HepG2 (cell line): ENCODE measurements around the gene SEPTIN12. TPM values are rescaled to one million over a fixed set of nuclear protein-coding genes. Genes with fewer than 3 reads are reported as not detected.
A peak's percentile ranks its signal among the peaks of the same experiment; 100 is the strongest.

Source experiments
- ARID2 ChIP-seq: sonication (generic); formaldehyde crosslinking; IDR thresholded peaks from 2 replicates; pipeline ENCODE4 v1.8.1; 2022; ENCODE audit warnings: mild to moderate bottlenecking, missing genetic modification reagents, borderline replicate concordance
- ETV6 ChIP-seq: sonication (generic); formaldehyde crosslinking; conservative IDR thresholded peaks from 2 replicates; pipeline ENCODE4 v1.4.0; 2020; ENCODE audit warnings: missing genetic modification reagents
- GPN1 ChIP-seq: sonication (generic); formaldehyde crosslinking; IDR thresholded peaks from 2 replicates; pipeline ENCODE4 v1.5.1; 2020; ENCODE audit warnings: missing genetic modification reagents, borderline replicate concordance
- KDM5B ChIP-seq: sonication (generic); formaldehyde crosslinking; IDR thresholded peaks from 2 replicates; pipeline ENCODE4 v1.4.0; 2020; ENCODE audit warnings: missing genetic modification reagents, mild to moderate bottlenecking, borderline replicate concordance
- KMT2B ChIP-seq: IDR thresholded peaks from 2 replicates; pipeline ENCODE4 v1.6.1; 2016; ENCODE audit warnings: missing genetic modification reagents, missing compliant biosample characterization
- PHF21A ChIP-seq: sonication (generic); formaldehyde crosslinking; IDR thresholded peaks from 2 replicates; pipeline ENCODE4 v1.5.0; 2020; ENCODE audit warnings: mild to moderate bottlenecking, missing genetic modification reagents
- ZNF263 ChIP-seq: sonication (generic); formaldehyde crosslinking; IDR thresholded peaks from 2 replicates; pipeline ENCODE4 v1.4.0; 2020; ENCODE audit warnings: missing genetic modification reagents
- ZNF446 ChIP-seq: sonication (generic); formaldehyde crosslinking; IDR thresholded peaks from 2 replicates; pipeline ENCODE4 v1.5.0; 2020; ENCODE audit warnings: mild to moderate bottlenecking, missing genetic modification reagents
- ZNF83 ChIP-seq: sonication (generic); formaldehyde crosslinking; IDR thresholded peaks from 2 replicates; pipeline ENCODE4 v1.4.0; 2020; ENCODE audit warnings: missing genetic modification reagents, mild to moderate bottlenecking, borderline replicate concordance
- ZNF878 ChIP-seq: sonication (generic); formaldehyde crosslinking; IDR thresholded peaks from 2 replicates; pipeline ENCODE4 v1.8.1; 2023; ENCODE audit warnings: mild to moderate bottlenecking, missing genetic modification reagents, moderate library complexity
- ZSCAN22 ChIP-seq: sonication (generic); formaldehyde crosslinking; IDR thresholded peaks from 2 replicates; pipeline ENCODE4 v1.4.0; 2020; ENCODE audit warnings: mild to moderate bottlenecking, missing genetic modification reagents
- polyA plus RNA-seq, 8 experiments: library from polyadenylated mRNA; depleted of rRNA in 3 of 8; stranded (reverse) in 7 of 8; unstranded in 1 of 8; fragments of >200 nt; fragmentation: Illumina TruSeq in 4 of 8; extraction: Trizol in 4 of 8; gene quantifications; 2 replicates each; pipeline versions ENCODE4 v1.2.1 to v1.2.3, GENCODE V29; 2011 to 2016; ENCODE audit warnings: low read depth in 4 of 8, missing spikeins in 1 of 8, mixed read lengths in 1 of 8; ENCODE audit not compliant: insufficient read depth in 1 of 8
- total RNA-seq, 5 experiments: library from RNA; depleted of rRNA; stranded (reverse); fragments of >200 nt; fragmentation: Illumina TruSeq; extraction: Trizol; gene quantifications; 2 replicates each; pipeline ENCODE4 v1.2.3, GENCODE V29; 2016; ENCODE audit warnings: low read depth in 1 of 5
- TF ChIP-seq, protein P1 (sequence below): sonication (generic); formaldehyde crosslinking; conservative IDR thresholded peaks from 2 replicates; pipeline ENCODE4 v1.8.0; 2022; ENCODE audit warnings: low read depth, missing genetic modification reagents
- TF ChIP-seq, protein P2 (sequence below): sonication (generic); formaldehyde crosslinking; IDR thresholded peaks from 2 replicates; pipeline ENCODE4 v1.4.0; 2020; ENCODE audit warnings: missing genetic modification reagents, borderline replicate concordance
- TF ChIP-seq, protein P3 (sequence below): sonication (generic); formaldehyde crosslinking; IDR thresholded peaks from 2 replicates; pipeline ENCODE4 v1.4.0; 2020; ENCODE audit warnings: missing genetic modification reagents, mild to moderate bottlenecking, borderline replicate concordance
- TF ChIP-seq, protein P4 (sequence below): IDR thresholded peaks from 2 replicates; pipeline ENCODE4 v1.6.1; 2012; ENCODE audit warnings: low read length, improper control_type of control experiment
- TF ChIP-seq, protein P5 (sequence below): sonication (generic); formaldehyde crosslinking; IDR thresholded peaks from 2 replicates; pipeline ENCODE4 v1.4.0; 2020; ENCODE audit warnings: missing genetic modification reagents

The SEPTIN12 gene
- total and polyA plus RNA-seq, 2 of the 13 experiments (the other 11 are each of a cell fraction or from before 2014, with no cell fraction given) = 0.22 TPM; not detected in 1

DNA sequence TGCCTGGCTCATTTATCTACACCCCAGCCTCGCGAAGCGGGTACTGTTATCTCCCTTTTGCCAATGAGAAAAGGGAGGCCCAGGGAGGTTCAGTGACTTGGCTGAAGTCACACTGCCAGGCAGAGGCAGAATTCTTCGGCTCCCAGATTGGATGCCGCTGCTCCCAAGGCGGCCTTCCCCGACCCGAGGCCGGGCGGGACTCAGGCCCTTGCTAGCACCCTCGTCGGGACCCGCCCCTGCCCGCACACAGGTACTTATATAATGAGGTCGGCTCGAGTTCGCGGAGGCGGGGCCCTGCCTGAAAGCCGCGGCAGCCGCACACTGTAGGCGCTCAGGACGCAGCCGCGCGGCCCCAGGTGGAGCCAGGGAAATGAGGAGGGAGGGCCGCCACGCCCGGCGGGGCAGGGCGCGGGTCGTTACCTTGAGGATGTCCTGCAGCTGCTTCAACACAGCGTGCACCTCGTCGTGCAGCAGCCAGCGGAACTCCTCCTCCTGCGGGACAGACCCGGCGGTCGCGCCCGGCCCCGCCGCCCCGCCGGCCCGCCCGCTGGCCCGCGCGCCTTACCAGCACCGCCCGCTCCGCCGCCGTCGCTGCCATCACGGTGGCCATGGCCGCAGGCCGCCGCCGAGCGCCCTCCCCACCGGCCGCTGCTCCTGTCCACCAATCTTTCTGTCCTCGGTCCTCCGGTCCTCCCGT, 14.0 kb upstream of the SEPTIN12 start, which contains the start of gene ROGDI (continued):
- TF ChIP-seq, protein P1, sequence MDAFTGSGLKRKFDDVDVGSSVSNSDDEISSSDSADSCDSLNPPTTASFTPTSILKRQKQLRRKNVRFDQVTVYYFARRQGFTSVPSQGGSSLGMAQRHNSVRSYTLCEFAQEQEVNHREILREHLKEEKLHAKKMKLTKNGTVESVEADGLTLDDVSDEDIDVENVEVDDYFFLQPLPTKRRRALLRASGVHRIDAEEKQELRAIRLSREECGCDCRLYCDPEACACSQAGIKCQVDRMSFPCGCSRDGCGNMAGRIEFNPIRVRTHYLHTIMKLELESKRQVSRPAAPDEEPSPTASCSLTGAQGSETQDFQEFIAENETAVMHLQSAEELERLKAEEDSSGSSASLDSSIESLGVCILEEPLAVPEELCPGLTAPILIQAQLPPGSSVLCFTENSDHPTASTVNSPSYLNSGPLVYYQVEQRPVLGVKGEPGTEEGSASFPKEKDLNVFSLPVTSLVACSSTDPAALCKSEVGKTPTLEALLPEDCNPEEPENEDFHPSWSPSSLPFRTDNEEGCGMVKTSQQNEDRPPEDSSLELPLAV (CRISPR knock-in tag) = no peak
- TF ChIP-seq ETV6 (CRISPR knock-in tag) (peak; percentile 20; the same call in 1 of the 2 replicates), ZNF878 (CRISPR knock-in tag) (no peak), ZNF263 (CRISPR knock-in tag) (0 out of 2 replicates have a peak, but pooled peaks have one; percentile 38), KDM5B (CRISPR knock-in tag) (0 out of 2 replicates have a peak, but pooled peaks have one; percentile 10), PHF21A (no peak; the same call in 1 of the 2 replicates), GPN1 (CRISPR knock-in tag) (no peak), ZSCAN22 (CRISPR knock-in tag) (no peak), KMT2B (CRISPR knock-in tag) (no peak), ZNF83 (CRISPR knock-in tag) (no peak), ARID2 (CRISPR knock-in tag) (no peak), ZNF446 (CRISPR knock-in tag) (no peak)
- TF ChIP-seq, protein P2, sequence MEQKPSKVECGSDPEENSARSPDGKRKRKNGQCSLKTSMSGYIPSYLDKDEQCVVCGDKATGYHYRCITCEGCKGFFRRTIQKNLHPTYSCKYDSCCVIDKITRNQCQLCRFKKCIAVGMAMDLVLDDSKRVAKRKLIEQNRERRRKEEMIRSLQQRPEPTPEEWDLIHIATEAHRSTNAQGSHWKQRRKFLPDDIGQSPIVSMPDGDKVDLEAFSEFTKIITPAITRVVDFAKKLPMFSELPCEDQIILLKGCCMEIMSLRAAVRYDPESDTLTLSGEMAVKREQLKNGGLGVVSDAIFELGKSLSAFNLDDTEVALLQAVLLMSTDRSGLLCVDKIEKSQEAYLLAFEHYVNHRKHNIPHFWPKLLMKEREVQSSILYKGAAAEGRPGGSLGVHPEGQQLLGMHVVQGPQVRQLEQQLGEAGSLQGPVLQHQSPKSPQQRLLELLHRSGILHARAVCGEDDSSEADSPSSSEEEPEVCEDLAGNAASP (CRISPR knock-in tag) = peak; percentile 47; the same call in 1 of the 2 replicates
- TF ChIP-seq, protein P3, sequence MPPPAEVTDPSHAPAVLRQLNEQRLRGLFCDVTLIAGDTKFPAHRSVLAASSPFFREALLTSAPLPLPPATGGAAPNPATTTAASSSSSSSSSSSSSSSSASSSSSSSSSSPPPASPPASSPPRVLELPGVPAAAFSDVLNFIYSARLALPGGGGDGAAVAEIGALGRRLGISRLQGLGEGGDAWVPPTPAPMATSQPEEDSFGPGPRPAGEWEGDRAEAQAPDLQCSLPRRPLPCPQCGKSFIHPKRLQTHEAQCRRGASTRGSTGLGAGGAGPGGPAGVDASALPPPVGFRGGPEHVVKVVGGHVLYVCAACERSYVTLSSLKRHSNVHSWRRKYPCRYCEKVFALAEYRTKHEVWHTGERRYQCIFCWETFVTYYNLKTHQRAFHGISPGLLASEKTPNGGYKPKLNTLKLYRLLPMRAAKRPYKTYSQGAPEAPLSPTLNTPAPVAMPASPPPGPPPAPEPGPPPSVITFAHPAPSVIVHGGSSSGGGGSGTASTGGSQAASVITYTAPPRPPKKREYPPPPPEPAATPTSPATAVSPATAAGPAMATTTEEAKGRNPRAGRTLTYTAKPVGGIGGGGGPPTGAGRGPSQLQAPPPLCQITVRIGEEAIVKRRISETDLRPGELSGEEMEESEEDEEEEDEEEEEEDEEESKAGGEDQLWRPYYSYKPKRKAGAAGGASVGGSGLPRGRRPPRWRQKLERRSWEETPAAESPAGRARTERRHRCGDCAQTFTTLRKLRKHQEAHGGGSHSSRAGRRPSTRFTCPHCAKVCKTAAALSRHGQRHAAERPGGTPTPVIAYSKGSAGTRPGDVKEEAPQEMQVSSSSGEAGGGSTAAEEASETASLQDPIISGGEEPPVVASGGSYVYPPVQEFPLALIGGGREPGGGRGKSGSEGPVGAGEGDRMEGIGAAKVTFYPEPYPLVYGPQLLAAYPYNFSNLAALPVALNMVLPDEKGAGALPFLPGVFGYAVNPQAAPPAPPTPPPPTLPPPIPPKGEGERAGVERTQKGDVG (CRISPR knock-in tag) = peak; percentile 52; the same call in 1 of the 2 replicates
- TF ChIP-seq, protein P4, sequence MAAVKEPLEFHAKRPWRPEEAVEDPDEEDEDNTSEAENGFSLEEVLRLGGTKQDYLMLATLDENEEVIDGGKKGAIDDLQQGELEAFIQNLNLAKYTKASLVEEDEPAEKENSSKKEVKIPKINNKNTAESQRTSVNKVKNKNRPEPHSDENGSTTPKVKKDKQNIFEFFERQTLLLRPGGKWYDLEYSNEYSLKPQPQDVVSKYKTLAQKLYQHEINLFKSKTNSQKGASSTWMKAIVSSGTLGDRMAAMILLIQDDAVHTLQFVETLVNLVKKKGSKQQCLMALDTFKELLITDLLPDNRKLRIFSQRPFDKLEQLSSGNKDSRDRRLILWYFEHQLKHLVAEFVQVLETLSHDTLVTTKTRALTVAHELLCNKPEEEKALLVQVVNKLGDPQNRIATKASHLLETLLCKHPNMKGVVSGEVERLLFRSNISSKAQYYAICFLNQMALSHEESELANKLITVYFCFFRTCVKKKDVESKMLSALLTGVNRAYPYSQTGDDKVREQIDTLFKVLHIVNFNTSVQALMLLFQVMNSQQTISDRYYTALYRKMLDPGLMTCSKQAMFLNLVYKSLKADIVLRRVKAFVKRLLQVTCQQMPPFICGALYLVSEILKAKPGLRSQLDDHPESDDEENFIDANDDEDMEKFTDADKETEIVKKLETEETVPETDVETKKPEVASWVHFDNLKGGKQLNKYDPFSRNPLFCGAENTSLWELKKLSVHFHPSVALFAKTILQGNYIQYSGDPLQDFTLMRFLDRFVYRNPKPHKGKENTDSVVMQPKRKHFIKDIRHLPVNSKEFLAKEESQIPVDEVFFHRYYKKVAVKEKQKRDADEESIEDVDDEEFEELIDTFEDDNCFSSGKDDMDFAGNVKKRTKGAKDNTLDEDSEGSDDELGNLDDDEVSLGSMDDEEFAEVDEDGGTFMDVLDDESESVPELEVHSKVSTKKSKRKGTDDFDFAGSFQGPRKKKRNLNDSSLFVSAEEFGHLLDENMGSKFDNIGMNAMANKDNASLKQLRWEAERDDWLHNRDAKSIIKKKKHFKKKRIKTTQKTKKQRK = no peak
- TF ChIP-seq, protein P5, sequence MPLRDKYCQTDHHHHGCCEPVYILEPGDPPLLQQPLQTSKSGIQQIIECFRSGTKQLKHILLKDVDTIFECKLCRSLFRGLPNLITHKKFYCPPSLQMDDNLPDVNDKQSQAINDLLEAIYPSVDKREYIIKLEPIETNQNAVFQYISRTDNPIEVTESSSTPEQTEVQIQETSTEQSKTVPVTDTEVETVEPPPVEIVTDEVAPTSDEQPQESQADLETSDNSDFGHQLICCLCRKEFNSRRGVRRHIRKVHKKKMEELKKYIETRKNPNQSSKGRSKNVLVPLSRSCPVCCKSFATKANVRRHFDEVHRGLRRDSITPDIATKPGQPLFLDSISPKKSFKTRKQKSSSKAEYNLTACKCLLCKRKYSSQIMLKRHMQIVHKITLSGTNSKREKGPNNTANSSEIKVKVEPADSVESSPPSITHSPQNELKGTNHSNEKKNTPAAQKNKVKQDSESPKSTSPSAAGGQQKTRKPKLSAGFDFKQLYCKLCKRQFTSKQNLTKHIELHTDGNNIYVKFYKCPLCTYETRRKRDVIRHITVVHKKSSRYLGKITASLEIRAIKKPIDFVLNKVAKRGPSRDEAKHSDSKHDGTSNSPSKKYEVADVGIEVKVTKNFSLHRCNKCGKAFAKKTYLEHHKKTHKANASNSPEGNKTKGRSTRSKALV (CRISPR knock-in tag) = 0 out of 2 replicates have a peak, but pooled peaks have one; percentile 13
